NCI-H1092 (cell line): ENCODE measurements around the gene ENTPD8.
"Not testable (repeated sequence)": the region's sequence is repeated elsewhere in the genome, so short reads cannot be mapped to it uniquely, and the experiment has no call there.

Experiments used
- DNase-seq: peaks from one replicate; lab custom pipeline; 2025; lab: John Stamatoyannopoulos, UW

Gene ENTPD8

GRCh38 chr9:137411645-137412380, 29.3 kb downstream of the ENTPD8 start:
- DNase-seq, result no peak

GRCh38 chr9:137411260-137411644, 29.9 kb downstream of the ENTPD8 start:
- DNase-seq, result no peak

- no peak for DNase-seq
These were observed 30.3 kb downstream of the ENTPD8 start for GRCh38 chr9:137410891-137411249.

- DNase-seq, result not testable (repeated sequence)
These were observed 30.8 kb downstream of the ENTPD8 start for GRCh38 chr9:137410236-137410890.

- no peak for DNase-seq
These were observed 31.6 kb downstream of the ENTPD8 start for GRCh38 chr9:137409515-137409914.

- no peak for DNase-seq
These were observed 32.3 kb downstream of the ENTPD8 start for GRCh38 chr9:137408651-137409405.

GRCh38 chr9:137407590-137408300, 33.4 kb downstream of the ENTPD8 start:
- DNase-seq, result no peak

- DNase-seq, result no peak
These were observed 34.1 kb downstream of the ENTPD8 start for GRCh38 chr9:137406876-137407589.

- no peak for DNase-seq
These were observed 34.9 kb downstream of the ENTPD8 start for GRCh38 chr9:137406085-137406760.

GRCh38 chr9:137405677-137406081, 35.5 kb downstream of the ENTPD8 start:
- no peak for DNase-seq

- DNase-seq, result no peak
These were observed 36.1 kb downstream of the ENTPD8 start for GRCh38 chr9:137404961-137405567.

- DNase-seq, result no peak
These were observed 37.9 kb downstream of the ENTPD8 start for GRCh38 chr9:137403269-137403668.

GRCh38 chr9:137402746-137403145, 38.4 kb downstream of the ENTPD8 start:
- DNase-seq, result no peak

GRCh38 chr9:137398561-137399468, 42.3 kb downstream of the ENTPD8 start:
- no peak for DNase-seq

GRCh38 chr9:137397675-137398423, 43.3 kb downstream of the ENTPD8 start:
- no peak for DNase-seq

GRCh38 chr9:137396634-137397367, 44.4 kb downstream of the ENTPD8 start:
- no peak for DNase-seq

GRCh38 chr9:137396227-137396626, 44.9 kb downstream of the ENTPD8 start:
- no peak for DNase-seq

GRCh38 chr9:137395666-137396010, 45.5 kb downstream of the ENTPD8 start:
- no peak for DNase-seq
